Neural progenitor cell (in vitro differentiated cells): ENCODE data around the gene ACOX3. TPM values are rescaled to one million over a fixed set of nuclear protein-coding genes. Genes with fewer than 3 reads are reported as not detected.

Experiments
- DNase-seq: peaks from one replicate; pipeline ENCODE4 v3.0.0-alpha.2; 2016; ENCODE audit warnings: low spot score
- H2AFZ ChIP-seq: fragments of 200-600 bp; sonication (generic); replicated peaks from 2 replicates; pipeline ENCODE4 v1.6.1; 2016; ENCODE audit warnings: antibody characterized with exemption
- H3F3A ChIP-seq: fragments of 200-600 bp; sonication (generic); 2 replicates; pipeline ENCODE4 v1.6.1; 2016; ENCODE audit warnings: antibody characterized with exemption, low read depth
- H3K27ac ChIP-seq: fragments of 200-600 bp; sonication (generic); 2 replicates; pipeline ENCODE4 v1.5.1; 2016; ENCODE audit warnings: mild to moderate bottlenecking
- H3K27me3 ChIP-seq: fragments of 200-600 bp; sonication (generic); 2 replicates; pipeline ENCODE4 v1.6.1; 2016; ENCODE audit warnings: mild to moderate bottlenecking, moderate library complexity
- H3K36me3 ChIP-seq: fragments of 200-600 bp; sonication (generic); 2 replicates; pipeline ENCODE4 v1.5.1; 2016
- H3K4me1 ChIP-seq: fragments of 200-600 bp; sonication (generic); 2 replicates; pipeline ENCODE4 v1.6.1; 2016; ENCODE audit warnings: mixed run types
- H3K4me2 ChIP-seq: fragments of 200-600 bp; sonication (generic); 2 replicates; pipeline ENCODE4 v1.6.1; 2016
- H3K4me3 ChIP-seq: fragments of 200-600 bp; sonication (generic); 2 replicates; pipeline ENCODE4 v1.5.1; 2016
- H3K79me2 ChIP-seq: fragments of 200-600 bp; sonication (generic); 2 replicates; pipeline ENCODE4 v1.6.1; 2016; ENCODE audit warnings: low read depth
- H3K9ac ChIP-seq: fragments of 200-600 bp; sonication (generic); 2 replicates; pipeline ENCODE4 v1.6.1; 2016
- H3K9me3 ChIP-seq: fragments of 200-600 bp; sonication (generic); 2 replicates; pipeline ENCODE4 v1.5.1; 2016; ENCODE audit warnings: low read depth
- H4K20me1 ChIP-seq: fragments of 200-600 bp; sonication (generic); 2 replicates; pipeline ENCODE4 v1.6.1; 2016; ENCODE audit warnings: low read depth
- H3K27ac Mint-ChIP-seq: 3 replicates; pipeline ENCODE4 v1.8.0; 2021; ENCODE audit warnings: mixed read lengths
- H3K27me3 Mint-ChIP-seq: 2 replicates; pipeline ENCODE4 v1.8.0; 2022; ENCODE audit warnings: low read depth, mild to moderate bottlenecking, inconsistent platforms, moderate library complexity, mixed read lengths; ENCODE audit not compliant: insufficient read depth
- H3K36me3 Mint-ChIP-seq: 3 replicates; pipeline ENCODE4 v1.8.0; 2021; ENCODE audit warnings: mixed read lengths
- H3K4me1 Mint-ChIP-seq: 3 replicates; pipeline ENCODE4 v1.8.0; 2021; ENCODE audit warnings: mixed read lengths
- H3K4me3 Mint-ChIP-seq: 3 replicates; pipeline ENCODE4 v1.8.0; 2021; ENCODE audit warnings: mild to moderate bottlenecking, moderate library complexity, mixed read lengths
- H3K9me3 Mint-ChIP-seq: 3 replicates; pipeline ENCODE4 v1.8.0; 2020; ENCODE audit warnings: mixed read lengths
- CTCF ChIP-seq: fragments of 200-600 bp; sonication (generic); IDR thresholded peaks from 2 replicates; pipeline ENCODE4 v1.5.1; 2017; ENCODE audit warnings: antibody characterized with exemption, mild to moderate bottlenecking
- EZH2 ChIP-seq: fragments of 200-600 bp; sonication (generic); IDR thresholded peaks from 2 replicates; pipeline ENCODE4 v1.6.1; 2017; ENCODE audit warnings: antibody characterized with exemption, mild to moderate bottlenecking, moderate library complexity
- EZH2phosphoT487 ChIP-seq: fragments of 200-600 bp; sonication (generic); IDR thresholded peaks from 2 replicates; pipeline ENCODE4 v1.6.1; 2017; ENCODE audit warnings: antibody characterized with exemption
- total RNA-seq: library from RNA; depleted of rRNA; stranded (reverse); fragments of >200 nt; gene quantifications from 2 replicates; pipeline ENCODE4 v1.2.3, GENCODE V29; 2015; ENCODE audit warnings: low replicate concordance

Gene ACOX3
- total RNA-seq, 1 donor from 2014 or later: 14.0 TPM

- H3K9me3 Mint-ChIP-seq: no peaks in the 10 kb centered on the region
- no peak for DNase-seq
- H3K4me1 Mint-ChIP-seq: peaks cover 29% of the 10 kb centered on the region
These were observed 7.4 kb downstream of the ACOX3 start for GRCh38 chr4:8433136-8433535.

GRCh38 chr4:8431553-8431952 is 9.0 kb downstream of the ACOX3 start:
- Histone ChIP-seq H3K27me3 (no peaks in the 10 kb centered on the region), H3K9me3 (no peaks in the 10 kb centered on the region), H2AFZ (no peak overlapping the region), H3K4me2 (no peak overlapping the region), H3K79me2 (no peaks in the 10 kb centered on the region), H3K4me3 (no peak overlapping the region), H3K9ac (no peak overlapping the region), H3K27ac (no peak overlapping the region), H4K20me1 (no peaks in the 10 kb centered on the region), H3K4me1 (peaks cover 12% of the 10 kb centered on the region), H3K36me3 (no peaks in the 10 kb centered on the region), H3F3A (peaks cover 29% of the 10 kb centered on the region)
- TF ChIP-seq CTCF (no peak), EZH2phosphoT487 (no peak), EZH2 (no peak)
- Mint-ChIP-seq H3K27me3 (peaks cover 4% of the 10 kb centered on the region), H3K4me1 (peaks cover 28% of the 10 kb centered on the region), H3K4me3 (no peak overlapping the region), H3K36me3 (no peaks in the 10 kb centered on the region), H3K27ac (peak overlapping the region; percentile 27), H3K9me3 (no peaks in the 10 kb centered on the region)
- no peak for DNase-seq

More at GRCh38 chr4:8433136-8433535, 7.4 kb downstream of the ACOX3 start:
- H4K20me1 ChIP-seq: no peaks in the 10 kb centered on the region
- H3K27ac ChIP-seq: no peak overlapping the region
- H3K4me3 ChIP-seq: no peak overlapping the region
- H3K4me2 ChIP-seq: no peak overlapping the region
- H3K4me1 ChIP-seq: peaks cover 26% of the 10 kb centered on the region
- no peak for TF ChIP-seq EZH2phosphoT487
- TF ChIP-seq EZH2: no peak
- no peak for TF ChIP-seq CTCF
- no peak overlapping the region for H3K27ac Mint-ChIP-seq
- H3K79me2 ChIP-seq: no peaks in the 10 kb centered on the region
- peaks cover 43% of the 10 kb centered on the region for H3F3A ChIP-seq
- no peak overlapping the region for H2AFZ ChIP-seq
- H3K9ac ChIP-seq: no peak overlapping the region
- H3K27me3 ChIP-seq: no peaks in the 10 kb centered on the region
- peak overlapping the region; percentile 3 for H3K4me3 Mint-ChIP-seq
- peaks cover 4% of the 10 kb centered on the region for H3K27me3 Mint-ChIP-seq
- H3K36me3 ChIP-seq: no peaks in the 10 kb centered on the region
- H3K36me3 Mint-ChIP-seq: no peaks in the 10 kb centered on the region
- H3K9me3 ChIP-seq: no peaks in the 10 kb centered on the region

- Histone ChIP-seq H2AFZ (peak overlapping the region; percentile 61), H3K9ac (no peak overlapping the region), H3F3A (peaks cover 1% of the 10 kb centered on the region), H3K9me3 (no peaks in the 10 kb centered on the region), H3K4me2 (peak overlapping the region; percentile 95), H3K36me3 (no peaks in the 10 kb centered on the region), H3K4me3 (peak overlapping the region; percentile 71), H3K4me1 (peaks cover 4% of the 10 kb centered on the region), H3K27ac (no peak overlapping the region), H3K79me2 (no peaks in the 10 kb centered on the region), H3K27me3 (no peaks in the 10 kb centered on the region), H4K20me1 (no peaks in the 10 kb centered on the region)
- no peaks in the 10 kb centered on the region for H3K36me3 Mint-ChIP-seq
- peaks cover 13% of the 10 kb centered on the region for H3K4me1 Mint-ChIP-seq
- TF ChIP-seq EZH2phosphoT487: no peak
- TF ChIP-seq CTCF: peak; percentile 48
- H3K9me3 Mint-ChIP-seq: no peaks in the 10 kb centered on the region
- peak; percentile 96 for DNase-seq
- no peak overlapping the region for H3K27ac Mint-ChIP-seq
- H3K27me3 Mint-ChIP-seq: peaks cover 2% of the 10 kb centered on the region
- peak overlapping the region; percentile 95 for H3K4me3 Mint-ChIP-seq
These were observed 12.0 kb downstream of the ACOX3 start for GRCh38 chr4:8428288-8429097.
